ENCODE results near the gene CLRN2.

GRCh38 chr4:17511509-17511949, 3.4 kb upstream of the CLRN2 start:
- TF ChIP-seq CTCF (IDR thresholded peaks at IDR 0.05): no peak
- TF ChIP-seq POLR2A (IDR thresholded peaks at IDR 0.05): no peak
- TF ChIP-seq EP300 (IDR thresholded peaks at IDR 0.05): no peak
- TF ChIP-seq POLR2AphosphoS5 (IDR thresholded peaks at IDR 0.05): no peak
